Body of pancreas (tissue), 4 donors: ENCODE measurements around the gene ZNF579. TPM values are rescaled to one million over a fixed set of nuclear protein-coding genes. Genes with fewer than 3 reads are reported as not detected.
A peak's percentile ranks its signal among the peaks of the same experiment; 100 is the strongest.

ENCODE experiments used
- ATAC-seq: fragments of 150-250 bp; one replicate; pipeline ENCODE4 v1.9.1; 2016
- DNase-seq, 4 donors: peaks; one replicate each; pipeline ENCODE4 v3.0.0-alpha.2; 2019
- H3K27ac ChIP-seq, 4 donors: fragments of 200-600 bp; sonication (generic); 1 replicate in 3 of 4; 2 replicates in 1 of 4; pipeline versions ENCODE4 v1.5.1 to v1.6.1; 2016 to 2019; ENCODE audit warnings: mild to moderate bottlenecking in 1 of 4, mixed read lengths in 1 of 4, moderate library complexity in 1 of 4
- H3K27me3 ChIP-seq, 2 donors: fragments of 200-600 bp; sonication (generic); one replicate each; pipeline ENCODE4 v1.6.0; 2016; ENCODE audit warnings: mild to moderate bottlenecking in 1 of 2
- H3K36me3 ChIP-seq, 2 donors: fragments of 200-600 bp; sonication (generic); replicated peaks in 1 of 2; 2 replicates each; pipeline ENCODE4 v1.5.1; 2016; ENCODE audit warnings: low read depth in 2 of 2; ENCODE audit not compliant: insufficient read depth in 1 of 2
- H3K4me1 ChIP-seq: fragments of 200-600 bp; sonication (generic); one replicate; pipeline ENCODE4 v1.6.0; 2016
- H3K4me3 ChIP-seq, 2 donors: fragments of 200-600 bp; sonication (generic); 1 replicate in 1 of 2; 2 replicates in 1 of 2; pipeline ENCODE4 v1.5.1; 2016 to 2019
- H3K9me3 ChIP-seq, 3 donors: fragments of 200-600 bp; sonication (generic); 1 replicate in 2 of 3; 2 replicates in 1 of 3; pipeline ENCODE4 v1.5.1; 2016
- POLR2A ChIP-seq, 3 donors: fragments of 450-650 bp; IDR thresholded peaks; one replicate each; pipeline ENCODE4 v1.6.1; 2016; ENCODE audit warnings: antibody characterized with exemption in 3 of 3, mild to moderate bottlenecking in 2 of 3
- WGBS, 2 donors: methylation state at CpG; one replicate each; pipeline ENCODE4 v1.1.5; 2017; 5-methylcytosine and 5-hydroxymethylcytosine counted together
- intact Hi-C: fragments of 100-400 bp; cut with DNase I; formaldehyde crosslinking; loops from one replicate; pipeline ENCODE4 v1.15.1; 2023
- total RNA-seq, 2 donors: library from RNA; depleted of rRNA; stranded (reverse); fragments of >200 nt; gene quantifications; one replicate each; pipeline ENCODE4 v1.1.0, GENCODE V29; 2016
- TF ChIP-seq, protein P1 (sequence below), 7 experiments: fragments of 450-650 bp in 4 of 7; fragments of 200-600 bp in 3 of 7; sonication (generic) in 3 of 7; IDR thresholded peaks; one replicate each; pipeline ENCODE4 v1.5.1; 2016 to 2019; ENCODE audit warnings: antibody characterized with exemption in 7 of 7

The ZNF579 gene
- total RNA-seq, 2 donors from 2014 or later: 3.3 to 6.2 TPM

DNA sequence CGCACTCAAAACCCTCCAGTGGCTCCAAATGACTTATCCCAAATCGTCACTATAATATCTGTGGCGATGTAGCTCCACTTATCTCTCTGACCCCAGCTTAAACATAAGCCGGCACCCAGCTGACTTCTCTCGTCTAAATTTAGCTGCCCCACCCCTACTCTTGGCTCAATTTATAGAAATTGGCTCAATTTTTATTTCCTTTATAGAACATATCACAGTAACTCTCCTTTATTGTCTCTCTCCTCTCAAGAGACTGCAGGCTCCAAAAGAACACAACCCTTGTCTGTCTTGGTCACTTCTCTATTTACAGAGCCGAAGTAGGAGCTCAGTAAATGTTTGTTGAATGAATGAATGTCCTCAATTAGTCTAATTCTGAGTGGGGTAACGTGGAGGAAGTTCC is 42.9 kb upstream of the ZNF579 start:
- ATAC-seq (no peak), DNase-seq (no peak)
- Histone ChIP-seq H3K27ac (peak overlapping the region; percentile 94 to 98 (median 96)), H3K4me1 (peaks cover 13% of the 10 kb centered on the region), H3K36me3 (peaks cover 0 to 1% of the 10 kb centered on the region in 2 donors), H3K27me3 (no peaks in the 10 kb centered on the region), H3K9me3 (no peaks in the 10 kb centered on the region), H3K4me3 (no peak overlapping the region)
- 43 to 47% methylated on average over 7 of the region's 7 CpGs for WGBS, 2 donors
- TF ChIP-seq POLR2A (IDR thresholded peaks at IDR 0.05): no peak
- TF ChIP-seq, protein P1, sequence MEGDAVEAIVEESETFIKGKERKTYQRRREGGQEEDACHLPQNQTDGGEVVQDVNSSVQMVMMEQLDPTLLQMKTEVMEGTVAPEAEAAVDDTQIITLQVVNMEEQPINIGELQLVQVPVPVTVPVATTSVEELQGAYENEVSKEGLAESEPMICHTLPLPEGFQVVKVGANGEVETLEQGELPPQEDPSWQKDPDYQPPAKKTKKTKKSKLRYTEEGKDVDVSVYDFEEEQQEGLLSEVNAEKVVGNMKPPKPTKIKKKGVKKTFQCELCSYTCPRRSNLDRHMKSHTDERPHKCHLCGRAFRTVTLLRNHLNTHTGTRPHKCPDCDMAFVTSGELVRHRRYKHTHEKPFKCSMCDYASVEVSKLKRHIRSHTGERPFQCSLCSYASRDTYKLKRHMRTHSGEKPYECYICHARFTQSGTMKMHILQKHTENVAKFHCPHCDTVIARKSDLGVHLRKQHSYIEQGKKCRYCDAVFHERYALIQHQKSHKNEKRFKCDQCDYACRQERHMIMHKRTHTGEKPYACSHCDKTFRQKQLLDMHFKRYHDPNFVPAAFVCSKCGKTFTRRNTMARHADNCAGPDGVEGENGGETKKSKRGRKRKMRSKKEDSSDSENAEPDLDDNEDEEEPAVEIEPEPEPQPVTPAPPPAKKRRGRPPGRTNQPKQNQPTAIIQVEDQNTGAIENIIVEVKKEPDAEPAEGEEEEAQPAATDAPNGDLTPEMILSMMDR (IDR thresholded peaks at IDR 0.05): no peak
- intact Hi-C loops: no loop called here

DNA sequence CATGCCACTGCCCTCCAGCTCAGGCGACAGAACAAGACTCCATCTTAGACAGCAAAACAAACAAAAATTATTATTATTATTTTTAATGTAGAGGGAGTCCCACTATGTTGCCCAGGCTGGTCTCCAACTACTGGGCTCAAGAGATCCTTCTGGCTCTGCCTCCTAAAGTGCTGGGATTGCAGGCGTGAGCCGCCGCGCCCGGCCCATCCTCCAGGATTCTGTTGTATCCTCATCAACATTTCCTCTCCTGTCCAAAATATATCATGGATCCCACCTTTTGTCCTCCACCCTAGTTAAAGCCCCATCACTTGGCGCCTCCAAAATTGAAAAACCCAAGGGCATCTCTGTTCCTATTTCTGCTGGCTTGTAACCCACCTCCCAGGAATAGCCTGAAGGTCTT is 42.5 kb upstream of the ZNF579 start:
- WGBS, 2 donors: 93 to 95% methylated on average over 7 of the region's 7 CpGs
- Histone ChIP-seq H3K9me3 (no peaks in the 10 kb centered on the region), H3K4me1 (peaks cover 13% of the 10 kb centered on the region), H3K36me3 (peaks cover 0 to 1% of the 10 kb centered on the region in 2 donors), H3K27me3 (no peaks in the 10 kb centered on the region), H3K27ac (no peak overlapping the region), H3K4me3 (no peak overlapping the region)
- TF ChIP-seq, protein P1 (IDR thresholded peaks at IDR 0.05): no peak
- TF ChIP-seq POLR2A (IDR thresholded peaks at IDR 0.05): no peak
- ATAC-seq (no peak), DNase-seq (no peak)
- intact Hi-C loops: no loop called here

DNA sequence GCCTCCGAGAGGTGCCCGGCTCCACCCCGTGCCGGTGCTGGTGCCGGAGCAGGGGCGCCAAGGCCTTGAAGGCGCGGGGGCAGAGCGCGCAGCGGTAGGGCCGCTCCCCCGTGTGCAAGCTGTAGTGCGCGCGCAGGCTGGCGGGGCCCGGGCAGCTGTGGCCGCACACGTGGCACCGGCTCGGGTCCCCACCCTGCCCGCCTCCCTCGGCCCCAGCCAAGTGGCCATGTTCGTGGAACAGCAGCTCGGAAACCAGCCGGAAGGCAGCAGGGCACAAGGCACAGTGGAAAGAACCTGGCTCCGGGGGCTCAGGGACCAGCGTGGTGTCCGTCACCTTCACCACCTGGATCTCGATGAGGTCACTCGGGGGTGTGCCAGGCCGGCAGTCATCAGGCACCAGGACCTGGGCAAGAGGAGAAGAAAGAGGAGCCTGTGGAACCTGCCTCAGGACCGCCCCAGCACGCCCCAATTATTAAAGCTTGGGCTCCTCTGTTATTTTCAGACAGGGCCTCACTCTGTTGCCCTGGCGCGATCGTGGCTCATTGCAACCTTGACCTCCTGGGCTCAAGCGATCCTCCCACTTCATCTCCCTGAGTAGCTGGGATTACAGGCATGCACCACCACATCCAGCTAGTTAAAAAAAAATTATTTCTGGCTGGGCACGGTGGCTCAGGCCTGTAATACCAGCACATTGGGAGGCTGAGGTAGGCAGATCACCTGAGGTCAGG is 41.8 kb upstream of the ZNF579 start:
- Histone ChIP-seq H3K36me3 (peaks cover 0 to 1% of the 10 kb centered on the region in 2 donors), H3K4me3 (no peak overlapping the region), H3K27ac (no peak overlapping the region), H3K4me1 (peaks cover 13% of the 10 kb centered on the region), H3K9me3 (no peaks in the 10 kb centered on the region), H3K27me3 (no peaks in the 10 kb centered on the region)
- WGBS, 2 donors: 82 to 85% methylated on average over 13 to 19 of the region's 40 CpGs
- intact Hi-C loops: no loop called here
- no peak for DNase-seq
- no peak for TF ChIP-seq POLR2A (IDR thresholded peaks at IDR 0.05)
- TF ChIP-seq, protein P1 (IDR thresholded peaks at IDR 0.05): no peak
- ATAC-seq: no peak

DNA sequence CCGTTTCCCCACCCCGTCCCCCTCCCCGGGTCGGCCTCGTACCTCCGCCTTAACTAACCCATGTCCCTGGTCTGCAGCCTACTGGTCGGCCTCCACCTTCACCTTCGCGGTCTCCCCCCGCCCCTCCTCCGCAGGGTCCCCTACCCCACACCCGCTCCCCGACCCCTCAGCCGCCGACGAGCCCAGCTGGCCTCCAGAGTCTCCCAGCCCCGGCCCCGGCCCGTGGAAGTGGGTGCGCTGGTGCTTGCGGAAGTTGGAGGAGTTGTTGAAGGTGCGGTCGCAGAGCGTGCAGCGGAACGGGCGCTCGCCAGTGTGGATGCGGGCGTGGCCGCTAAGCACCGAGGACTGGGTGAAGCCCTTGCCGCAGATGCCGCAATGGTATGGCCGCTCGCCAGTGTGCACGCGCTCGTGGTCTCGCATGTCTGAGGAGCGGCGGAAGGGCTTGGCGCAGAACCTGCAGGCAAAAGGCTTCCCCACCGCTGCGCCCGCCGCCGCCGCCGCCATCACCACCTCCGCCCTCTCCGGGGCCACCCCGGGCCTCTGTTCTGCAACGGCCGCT is 41.1 kb upstream of the ZNF579 start:
- H3K4me3 ChIP-seq: no peak overlapping the region
- no peak for TF ChIP-seq POLR2A (IDR thresholded peaks at IDR 0.05)
- TF ChIP-seq, protein P1 (IDR thresholded peaks at IDR 0.05): no peak
- DNase-seq (no peak), ATAC-seq (no peak)
- 90 to 93% methylated on average over 37 to 48 of the region's 55 CpGs for WGBS, 2 donors
- no peaks in the 10 kb centered on the region for H3K9me3 ChIP-seq
- intact Hi-C loops: no loop called here
- H3K36me3 ChIP-seq: peaks cover 0 to 1% of the 10 kb centered on the region in 2 donors
- no peaks in the 10 kb centered on the region for H3K27me3 ChIP-seq
- H3K4me1 ChIP-seq: peaks cover 13% of the 10 kb centered on the region
- no peak overlapping the region for H3K27ac ChIP-seq
